GM19438 (cell line): ENCODE results near the gene MAB21L4.
"Not testable (repeated sequence)": the region's sequence is repeated elsewhere in the genome, so short reads cannot be mapped to it uniquely, and the experiment has no call there.

Experiments
- ATAC-seq: cut with Tn5 transposase; IDR thresholded peaks from one replicate; pipeline ENCODE4 v1.9.1; 2021; ENCODE audit warnings: low read depth; ENCODE audit not compliant: unreplicated experiment

MAB21L4 gene

GRCh38 chr2:240846309-240846708 is 49.6 kb downstream of the MAB21L4 start:
- ATAC-seq: not testable (repeated sequence)

DNA sequence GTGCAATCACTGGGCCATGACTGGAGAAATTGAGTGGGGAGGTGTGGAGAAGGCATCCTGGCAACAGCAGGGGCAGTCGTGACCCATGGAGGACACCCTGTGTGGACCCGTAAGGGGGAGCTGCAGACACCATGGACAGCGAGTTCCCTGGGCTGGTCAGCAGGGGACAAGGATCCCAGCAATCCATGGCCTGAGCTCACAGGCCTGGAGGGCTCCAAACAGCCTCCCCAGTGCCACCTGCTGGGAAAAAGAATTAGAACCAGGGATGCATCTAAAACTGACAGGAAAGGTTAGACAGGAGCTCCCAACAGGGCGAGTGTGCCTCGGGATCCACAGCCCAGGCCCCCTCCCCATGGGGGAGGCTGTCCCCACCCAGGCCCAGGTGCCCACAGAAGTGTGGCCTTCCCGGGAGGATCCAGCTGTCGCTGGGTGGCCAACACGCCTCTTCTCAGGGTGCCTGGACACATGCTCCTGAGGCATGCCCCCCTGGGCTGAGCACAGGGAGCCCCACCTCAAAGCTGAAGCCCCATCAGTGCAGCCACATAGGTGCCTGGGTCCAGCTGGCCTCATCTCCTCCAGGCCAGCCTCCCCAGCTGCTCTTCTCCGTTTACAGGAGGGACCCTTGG is 55.4 kb downstream of the MAB21L4 start:
- ATAC-seq: no peak

DNA sequence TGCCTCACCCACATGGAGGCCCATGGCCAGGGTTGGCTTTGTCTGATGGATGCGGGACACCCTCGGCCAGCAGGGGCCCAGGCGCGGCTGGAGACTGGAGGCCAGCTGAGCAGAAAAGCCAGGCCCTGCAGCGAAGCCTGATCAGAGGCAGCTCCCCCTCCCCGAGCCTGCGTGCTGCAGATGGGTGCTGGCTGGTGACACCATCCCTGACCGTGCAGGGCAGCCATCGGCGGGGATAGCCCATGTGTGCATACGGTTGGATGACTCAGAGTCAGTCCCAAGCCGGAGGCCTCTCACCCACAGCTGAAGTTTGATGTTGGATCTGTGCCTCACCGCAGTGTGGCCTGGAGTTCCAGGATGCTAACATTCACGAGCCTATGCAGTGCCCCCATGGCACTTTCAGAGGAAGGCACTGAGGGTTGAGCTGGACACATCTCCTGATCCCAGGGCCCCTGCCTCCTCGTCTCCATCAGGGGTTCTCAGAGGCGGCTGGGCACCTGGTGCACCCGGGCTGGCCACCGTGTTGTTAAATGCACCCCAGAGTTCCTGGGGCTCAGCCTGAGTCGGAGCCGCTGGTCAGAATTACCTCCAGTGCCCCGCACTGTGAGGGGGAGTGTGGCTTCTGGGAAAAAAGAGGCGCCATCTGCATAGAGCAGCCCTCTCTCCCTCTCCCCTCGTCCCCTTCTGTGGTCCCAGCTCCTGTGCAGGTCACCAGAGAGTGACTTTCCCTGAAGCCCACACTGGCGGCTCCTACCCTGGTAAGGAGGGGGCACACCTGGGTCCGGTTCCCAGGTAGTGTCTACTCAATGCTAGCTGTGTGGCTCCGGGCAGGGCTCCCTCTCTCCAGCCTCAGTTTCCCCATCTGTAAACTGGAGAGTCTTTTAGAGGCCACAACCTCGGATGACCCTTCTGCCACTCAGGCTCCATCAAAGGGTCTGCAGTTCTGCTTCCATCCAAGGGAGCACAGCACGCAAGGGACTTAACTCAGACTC is 56.5 kb downstream of the MAB21L4 start:
- ATAC-seq: no peak

DNA sequence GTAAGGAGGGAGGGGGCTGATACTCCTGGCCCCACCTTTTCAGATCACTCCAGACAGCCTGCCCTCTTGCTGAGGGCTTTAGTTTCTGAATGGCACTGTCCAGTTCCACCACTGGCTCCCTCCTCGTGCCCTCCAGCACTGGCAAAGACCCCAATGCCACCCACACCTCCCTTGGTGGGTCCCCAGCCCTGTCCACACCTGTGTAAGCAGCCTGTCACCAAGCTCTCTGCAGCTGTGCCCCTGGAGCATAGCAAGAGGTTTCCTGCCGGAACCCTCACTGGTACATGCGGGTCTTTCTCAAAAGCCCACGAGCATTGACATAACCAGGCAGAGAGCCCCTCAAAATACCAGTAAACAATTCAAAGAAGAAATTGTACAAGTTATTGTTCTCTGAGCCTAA is 58.3 kb downstream of the MAB21L4 start:
- no peak for ATAC-seq

DNA sequence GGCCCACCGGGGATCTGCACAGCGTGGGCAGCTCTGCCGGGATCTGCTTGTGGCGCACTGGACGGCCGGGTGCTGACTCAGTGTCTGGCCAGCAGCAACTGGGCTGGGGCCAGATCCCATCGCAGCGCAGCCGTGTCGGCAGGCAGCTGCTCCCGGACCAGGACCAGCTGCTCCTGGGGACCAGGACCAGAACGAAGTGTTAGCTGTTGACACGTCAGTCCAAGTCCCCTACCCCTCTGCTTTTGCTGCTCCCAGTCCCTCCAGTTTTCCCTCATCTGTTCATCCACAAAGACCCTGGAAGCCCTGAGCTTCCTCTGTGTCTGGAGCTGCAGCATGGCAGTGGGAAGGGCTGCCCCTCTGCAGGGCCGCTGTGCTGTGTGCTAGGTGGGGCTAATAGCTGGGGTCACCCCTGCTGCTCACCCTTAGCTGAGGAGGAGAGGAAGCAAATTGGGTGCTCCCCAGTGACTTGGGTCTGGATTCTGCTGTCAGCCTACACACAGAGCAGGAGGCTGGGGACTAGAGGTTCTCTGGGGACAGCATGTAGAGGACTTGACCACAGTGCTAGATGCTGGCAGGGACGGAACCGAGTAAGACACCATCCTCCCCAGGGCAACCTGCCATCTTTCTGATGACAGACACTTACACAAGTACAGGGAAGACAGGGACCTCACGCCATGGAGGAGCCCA is 59.0 kb downstream of the MAB21L4 start:
- no peak for ATAC-seq
